Melanocyte of skin (primary cell): ENCODE results near the gene TPSG1. TPM values are rescaled to one million over a fixed set of nuclear protein-coding genes. Genes with fewer than 3 reads are reported as not detected.

Experiments
- total RNA-seq, 2 donors: library from RNA; depleted of rRNA; stranded (reverse); fragments of >200 nt; gene quantifications; 2 replicates each; pipeline ENCODE4 v1.2.3, GENCODE V29; 2012

Gene TPSG1
- not detected for total RNA-seq

DNA sequence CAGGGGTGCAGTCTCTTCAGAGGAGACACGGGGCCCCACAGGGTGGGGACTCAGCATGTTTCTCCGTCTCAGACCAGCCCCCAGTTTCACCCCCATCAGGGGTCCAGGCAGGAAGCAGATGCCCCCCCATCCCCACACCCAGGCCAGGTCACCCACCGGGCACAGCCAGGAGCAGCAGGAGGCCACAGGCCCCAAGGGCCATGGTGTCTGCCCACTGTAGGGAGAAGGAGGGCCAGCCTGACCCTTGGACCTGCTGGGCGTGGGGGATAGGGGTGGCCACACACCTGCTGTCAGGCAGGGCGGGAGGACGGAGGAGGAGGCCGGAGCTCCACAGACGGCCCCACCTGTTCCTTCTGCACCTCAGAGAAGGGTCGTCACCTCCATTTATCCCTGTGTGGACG, at the start of gene TPSG1:
Gene TPSG1 (minus strand): TSS at position 218 of the 401 bp plus-strand sequence. CDS start 16 bp downstream, at position 202.

GRCh38 chr16:1255276-1256122, 30.4 kb upstream of the TPSG1 start, which contains the start of gene TPSD1:
TSS of gene TPSD1 (plus strand) at chr16:1256069. CDS start at chr16:1256281, 212 bp downstream.

DNA sequence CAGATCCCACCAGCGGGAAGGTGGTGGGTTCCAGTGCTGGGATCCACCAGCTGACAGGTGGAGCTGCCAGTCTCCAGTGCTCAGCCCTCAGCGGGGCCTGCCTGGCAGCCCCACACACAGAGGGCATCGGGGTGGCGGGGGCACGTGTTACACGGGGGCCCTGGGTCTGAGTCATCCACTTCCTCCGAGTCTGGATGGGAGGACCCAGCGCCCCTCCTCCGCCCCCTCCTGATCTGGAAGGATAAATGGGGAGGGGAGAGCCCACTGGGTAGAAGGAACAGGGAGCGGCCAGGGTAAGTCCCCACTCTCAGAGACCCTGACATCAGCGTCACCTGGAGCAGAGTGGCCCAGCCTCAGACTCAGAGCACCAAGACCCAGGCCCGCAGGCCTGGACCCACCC, 15.4 kb upstream of the TPSG1 start, which contains the start of gene TPSAB1:
Gene TPSAB1 (plus strand): TSS at position 270 of the 400 bp plus-strand sequence. CDS start 234 bp downstream, outside the sequence.

GRCh38 chr16:1230084-1230470, 5.0 kb upstream of the TPSG1 start, which contains the start of gene TPSB2:
TSS of gene TPSB2 (minus strand) at chr16:1230184. CDS start at chr16:1229951, 233 bp downstream.

Other genes with a start within 250 kb of the TPSG1 start
- 10 to 100 TPM in 1 of 2 donors, 1 to 10 TPM in 1; 1.0 to 14.3 TPM for gene SOX8, start 243.5 kb downstream of the TPSG1 start, total RNA-seq
- gene SSTR5, start 152.5 kb downstream of the TPSG1 start, total RNA-seq, result not detected
- gene C1QTNF8, start 129.0 kb downstream of the TPSG1 start, total RNA-seq, result not detected
- 1 to 10 TPM in 1 of 2 donors, under 1 TPM in 1; under 0.01 to 1.7 TPM for gene CACNA1H, start 72.2 kb downstream of the TPSG1 start, total RNA-seq
- gene TPSB2, start 4.9 kb upstream of the TPSG1 start, total RNA-seq, result not detected
- gene TPSAB1, start 15.4 kb upstream of the TPSG1 start, total RNA-seq, result not detected
- gene TPSD1, start 30.8 kb upstream of the TPSG1 start, total RNA-seq, result not detected
- gene UBE2I, start 84.4 kb upstream of the TPSG1 start, total RNA-seq, result 10 to 100 TPM; 50.9 to 69.9 TPM
- under 1 TPM in 1 of 2 donors, not detected in 1; 0.34 TPM for gene BAIAP3, start 108.4 kb upstream of the TPSG1 start, total RNA-seq
- gene TSR3, start 126.6 kb upstream of the TPSG1 start, total RNA-seq, result 10 to 100 TPM; 42.7 to 52.3 TPM
- gene GNPTG, start 126.7 kb upstream of the TPSG1 start, total RNA-seq, result 10 to 100 TPM; 28.3 to 47.5 TPM
- 1 to 10 TPM; 7.0 to 7.2 TPM for gene UNKL, start 189.4 kb upstream of the TPSG1 start, total RNA-seq
- 10 to 100 TPM in 1 of 2 donors, 1 to 10 TPM in 1; 9.3 to 17.3 TPM for gene UQCC4, start 195.5 kb upstream of the TPSG1 start, total RNA-seq
- not detected for gene PERCC1, start 205.8 kb upstream of the TPSG1 start, total RNA-seq
- 1 to 10 TPM in 1 of 2 donors, under 1 TPM in 1; 0.67 to 2.8 TPM for gene CCDC154, start 219.3 kb upstream of the TPSG1 start, total RNA-seq
- gene CLCN7, start 249.8 kb upstream of the TPSG1 start, total RNA-seq, result 100 to 1,000 TPM; 476 to 523 TPM